Keratinocyte (primary cell): Measurements from ENCODE around the gene SLC41A3.

Source experiments
- CTCF ChIP-seq, 3 experiments: IDR thresholded peaks in 1 of 3; conservative IDR thresholded peaks in 1 of 3; optimal IDR thresholded peaks in 1 of 3; 2 replicates in 2 of 3; 3 replicates in 1 of 3; pipeline versions ENCODE3 to v1.5.1; 2011; ENCODE audit warnings: low read length in 3 of 3, mild to moderate bottlenecking in 3 of 3, moderate library complexity in 2 of 3, control low read depth in 1 of 3, inconsistent platforms in 1 of 3; ENCODE audit not compliant: insufficient read depth in 2 of 3; ENCODE audit errors: extremely low read depth in 1 of 3
- EZH2 ChIP-seq: IDR thresholded peaks from one replicate; pipeline ENCODE4 v1.6.1; 2012; ENCODE audit warnings: inconsistent platforms, mild to moderate bottlenecking, low read length, moderate library complexity

GRCh38 chr3:126022741-126023359, 61.1 kb downstream of the SLC41A3 start:
- TF ChIP-seq CTCF (optimal IDR thresholded peaks at IDR 0.05 in 1 of 3, IDR thresholded peaks at IDR 0.05 in 1 of 3, conservative IDR thresholded peaks at IDR 0.05 in 1 of 3; ENCODE audit: extremely low read depth in 1 of 3, insufficient read depth in 2 of 3, low read length in 3 of 3) (no peak), EZH2 (no peak)
